ENCODE results near the gene NRF1.

The NRF1 gene

GRCh38 chr7:129803546-129804081, 192.1 kb downstream of the NRF1 start:
- 0 out of 2 replicates have a peak, but pooled peaks cover 5% of the 10 kb centered on the region for H3K27me3 ChIP-seq (ENCODE audit: insufficient read depth, low read length)
- no peak overlapping the region for H3K9ac ChIP-seq (ENCODE audit: low read length)
- no peaks in the 10 kb centered on the region for H3K36me3 ChIP-seq (ENCODE audit: insufficient read depth, low read length)
- no peak for TF ChIP-seq EZH2 (IDR thresholded peaks at IDR 0.05; ENCODE audit: borderline replicate concordance, low read length)
- TF ChIP-seq, protein P1, sequence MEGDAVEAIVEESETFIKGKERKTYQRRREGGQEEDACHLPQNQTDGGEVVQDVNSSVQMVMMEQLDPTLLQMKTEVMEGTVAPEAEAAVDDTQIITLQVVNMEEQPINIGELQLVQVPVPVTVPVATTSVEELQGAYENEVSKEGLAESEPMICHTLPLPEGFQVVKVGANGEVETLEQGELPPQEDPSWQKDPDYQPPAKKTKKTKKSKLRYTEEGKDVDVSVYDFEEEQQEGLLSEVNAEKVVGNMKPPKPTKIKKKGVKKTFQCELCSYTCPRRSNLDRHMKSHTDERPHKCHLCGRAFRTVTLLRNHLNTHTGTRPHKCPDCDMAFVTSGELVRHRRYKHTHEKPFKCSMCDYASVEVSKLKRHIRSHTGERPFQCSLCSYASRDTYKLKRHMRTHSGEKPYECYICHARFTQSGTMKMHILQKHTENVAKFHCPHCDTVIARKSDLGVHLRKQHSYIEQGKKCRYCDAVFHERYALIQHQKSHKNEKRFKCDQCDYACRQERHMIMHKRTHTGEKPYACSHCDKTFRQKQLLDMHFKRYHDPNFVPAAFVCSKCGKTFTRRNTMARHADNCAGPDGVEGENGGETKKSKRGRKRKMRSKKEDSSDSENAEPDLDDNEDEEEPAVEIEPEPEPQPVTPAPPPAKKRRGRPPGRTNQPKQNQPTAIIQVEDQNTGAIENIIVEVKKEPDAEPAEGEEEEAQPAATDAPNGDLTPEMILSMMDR (IDR thresholded peaks at IDR 0.05; ENCODE audit: low read length) = no peak
- H3K27ac ChIP-seq (ENCODE audit: low read depth, low read length, poor library complexity, severe bottlenecking) = no peak overlapping the region
- H3K9me3 ChIP-seq (ENCODE audit: low read length) = no peaks in the 10 kb centered on the region
- no peak overlapping the region for H3K4me3 ChIP-seq (ENCODE audit: low read depth, low read length, poor library complexity, severe bottlenecking)
- no peak overlapping the region for H3K4me2 ChIP-seq (ENCODE audit: low read length)
- no peaks in the 10 kb centered on the region for H3F3A ChIP-seq (ENCODE audit: insufficient read depth, low read length)
- H2AFZ ChIP-seq (ENCODE audit: low read length) = no peak overlapping the region
- H3K4me1 ChIP-seq (ENCODE audit: insufficient read depth, low read length, severe bottlenecking) = no peaks in the 10 kb centered on the region
- no peaks in the 10 kb centered on the region for H3K79me2 ChIP-seq (ENCODE audit: insufficient read depth, low read length)
- no peaks in the 10 kb centered on the region for H4K20me1 ChIP-seq (ENCODE audit: insufficient read depth, low read length)
- H3K9me2 ChIP-seq (ENCODE audit: low read depth, low read length) = no peaks in the 10 kb centered on the region

DNA sequence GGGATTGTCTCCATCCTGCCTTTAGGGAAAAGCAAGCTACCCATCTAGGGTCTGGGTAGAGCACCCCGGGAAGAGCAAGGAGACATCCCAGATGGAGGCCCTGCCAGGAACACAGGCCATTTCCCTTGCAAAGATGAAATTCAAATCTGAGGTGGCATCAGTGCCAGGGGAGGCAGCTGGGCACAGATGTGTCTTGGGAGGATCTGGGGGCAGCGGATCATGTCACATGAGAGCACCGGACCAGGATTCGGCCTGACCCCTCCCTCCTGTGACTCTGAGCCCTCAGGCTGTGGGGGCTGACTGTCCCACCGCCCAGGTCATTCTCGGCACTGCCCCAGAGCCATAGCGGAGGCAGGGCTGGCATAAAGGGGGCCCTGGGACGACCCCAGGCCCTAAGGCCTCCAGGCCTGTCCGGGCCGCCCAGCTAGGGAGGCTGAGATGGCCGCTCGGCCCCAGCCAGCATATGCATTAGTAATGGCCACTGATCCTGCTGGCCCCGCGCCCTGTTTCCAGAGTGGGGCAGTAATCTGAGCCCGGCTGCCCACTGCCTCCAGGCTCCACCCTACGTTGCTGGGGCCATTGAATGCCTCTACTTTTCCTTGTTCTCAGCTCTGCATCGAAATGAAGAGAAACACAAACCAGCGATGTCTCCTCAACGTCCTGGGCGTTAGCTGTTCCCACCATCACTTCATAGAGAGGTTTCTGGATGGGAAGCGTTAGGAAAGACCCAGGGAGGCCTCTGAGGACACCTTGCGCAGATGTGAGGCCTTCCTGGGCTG, 192.8 kb downstream of the NRF1 start:
- Histone ChIP-seq H3F3A (ENCODE audit: insufficient read depth, low read length) (no peaks in the 10 kb centered on the region), H3K9me3 (ENCODE audit: low read length) (no peaks in the 10 kb centered on the region), H3K9ac (ENCODE audit: low read length) (no peak overlapping the region), H3K9me2 (ENCODE audit: low read depth, low read length) (no peaks in the 10 kb centered on the region), H3K27me3 (ENCODE audit: insufficient read depth, low read length) (0 out of 2 replicates have a peak, but pooled peaks cover 5% of the 10 kb centered on the region), H3K27ac (ENCODE audit: low read depth, low read length, poor library complexity, severe bottlenecking) (no peak overlapping the region), H2AFZ (ENCODE audit: low read length) (no peak overlapping the region), H3K4me2 (ENCODE audit: low read length) (no peak overlapping the region), H3K36me3 (ENCODE audit: insufficient read depth, low read length) (no peaks in the 10 kb centered on the region), H3K79me2 (ENCODE audit: insufficient read depth, low read length) (no peaks in the 10 kb centered on the region), H3K4me1 (ENCODE audit: insufficient read depth, low read length, severe bottlenecking) (no peaks in the 10 kb centered on the region), H3K4me3 (ENCODE audit: low read depth, low read length, poor library complexity, severe bottlenecking) (no peak overlapping the region), H4K20me1 (ENCODE audit: insufficient read depth, low read length) (no peaks in the 10 kb centered on the region)
- TF ChIP-seq EZH2 (IDR thresholded peaks at IDR 0.05; ENCODE audit: borderline replicate concordance, low read length) = no peak
- TF ChIP-seq, protein P1 (IDR thresholded peaks at IDR 0.05; ENCODE audit: low read length) = no peak

DNA sequence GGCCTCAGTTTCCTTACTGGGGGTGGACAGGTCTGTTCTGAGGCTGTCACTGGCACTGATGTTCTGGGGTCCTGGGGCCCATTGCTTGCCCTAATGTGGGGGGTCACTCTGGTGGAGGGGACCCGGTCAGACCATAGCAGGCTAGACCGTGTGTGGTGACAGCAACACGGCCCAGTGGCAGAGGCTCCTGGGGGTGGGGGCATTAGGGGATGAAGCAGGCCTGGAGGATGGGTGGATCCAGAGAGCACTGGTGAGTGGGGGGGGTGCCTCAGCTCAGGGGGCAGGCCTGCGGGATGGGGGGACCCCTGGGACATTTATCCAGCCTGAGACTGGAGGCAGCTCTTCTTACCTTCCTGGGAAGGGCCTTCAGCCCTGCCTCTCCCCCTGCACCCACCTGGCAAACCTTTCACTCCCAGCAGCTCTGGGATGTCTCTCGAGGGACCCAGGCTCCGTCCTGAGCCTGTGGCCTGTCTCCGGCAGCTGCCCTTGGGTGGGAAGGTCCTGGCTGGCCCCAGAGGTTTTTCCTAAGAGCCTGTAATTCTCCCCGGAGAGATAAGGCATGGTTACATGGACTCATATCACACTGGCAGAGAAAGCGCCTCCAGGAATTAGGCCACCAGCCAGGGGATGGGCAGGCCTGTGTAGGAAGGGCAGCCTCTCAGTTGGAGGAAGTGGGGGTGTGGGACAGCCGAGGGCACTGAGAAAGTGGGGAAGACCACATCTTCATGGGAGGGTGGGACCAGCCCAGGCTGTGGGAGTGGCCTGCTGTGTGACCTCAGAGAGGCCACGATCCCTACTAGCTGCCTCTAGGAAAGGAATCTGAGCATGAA, 193.6 kb downstream of the NRF1 start:
- no peaks in the 10 kb centered on the region for H3K36me3 ChIP-seq (ENCODE audit: insufficient read depth, low read length)
- H4K20me1 ChIP-seq (ENCODE audit: insufficient read depth, low read length) = no peaks in the 10 kb centered on the region
- no peaks in the 10 kb centered on the region for H3K9me2 ChIP-seq (ENCODE audit: low read depth, low read length)
- H3K9ac ChIP-seq (ENCODE audit: low read length) = no peak overlapping the region
- H3K27me3 ChIP-seq (ENCODE audit: insufficient read depth, low read length) = 0 out of 2 replicates have a peak, but pooled peaks cover 5% of the 10 kb centered on the region
- no peaks in the 10 kb centered on the region for H3K79me2 ChIP-seq (ENCODE audit: insufficient read depth, low read length)
- no peak overlapping the region for H3K4me2 ChIP-seq (ENCODE audit: low read length)
- H3F3A ChIP-seq (ENCODE audit: insufficient read depth, low read length) = no peaks in the 10 kb centered on the region
- no peak for TF ChIP-seq EZH2 (IDR thresholded peaks at IDR 0.05; ENCODE audit: borderline replicate concordance, low read length)
- TF ChIP-seq, protein P1 (IDR thresholded peaks at IDR 0.05; ENCODE audit: low read length) = no peak
- no peaks in the 10 kb centered on the region for H3K9me3 ChIP-seq (ENCODE audit: low read length)
- no peak overlapping the region for H3K4me3 ChIP-seq (ENCODE audit: low read depth, low read length, poor library complexity, severe bottlenecking)
- H3K4me1 ChIP-seq (ENCODE audit: insufficient read depth, low read length, severe bottlenecking) = no peaks in the 10 kb centered on the region
- H2AFZ ChIP-seq (ENCODE audit: low read length) = no peak overlapping the region
- no peak overlapping the region for H3K27ac ChIP-seq (ENCODE audit: low read depth, low read length, poor library complexity, severe bottlenecking)
